Type B pancreatic cell (in vitro differentiated cells): ENCODE measurements around the gene ALDH1A2. TPM values are rescaled to one million over a fixed set of nuclear protein-coding genes. Genes with fewer than 3 reads are reported as not detected.

Experiments used
- DNase-seq: peaks from one replicate; pipeline ENCODE4 v3.0.0; 2021; ENCODE audit warnings: mixed read lengths; ENCODE audit not compliant: unreplicated experiment; ENCODE audit errors: extremely low spot score
- H3K27ac Mint-ChIP-seq: 2 replicates; pipeline ENCODE4 v1.8.0; 2021; ENCODE audit warnings: mild to moderate bottlenecking, mixed read lengths
- H3K27me3 Mint-ChIP-seq: 2 replicates; pipeline ENCODE4 v1.8.0; 2021; ENCODE audit warnings: mixed read lengths
- H3K36me3 Mint-ChIP-seq: 2 replicates; pipeline ENCODE4 v1.8.0; 2021; ENCODE audit warnings: mixed read lengths
- H3K4me1 Mint-ChIP-seq: one replicate; pipeline ENCODE4 v1.8.0; 2021; ENCODE audit warnings: mixed read lengths; ENCODE audit not compliant: unreplicated experiment
- H3K4me3 Mint-ChIP-seq: 2 replicates; pipeline ENCODE4 v1.8.0; 2021; ENCODE audit warnings: mild to moderate bottlenecking, mixed read lengths
- H3K9me3 Mint-ChIP-seq: 2 replicates; pipeline ENCODE4 v1.8.0; 2021; ENCODE audit warnings: mixed read lengths
- CTCF ChIP-seq: fragments of 200-600 bp; sonication (generic); conservative IDR thresholded peaks from 2 replicates; pipeline ENCODE4 v1.5.0; 2021; ENCODE audit warnings: antibody characterized with exemption, mild to moderate bottlenecking
- total RNA-seq: library from RNA; stranded (reverse); gene quantifications from 2 replicates; pipeline ENCODE4 v1.2.1, GENCODE V29; 2021; ENCODE audit warnings: low replicate concordance

Gene ALDH1A2
- total RNA-seq, 1 donor from 2014 or later, result 38.3 TPM

DNA sequence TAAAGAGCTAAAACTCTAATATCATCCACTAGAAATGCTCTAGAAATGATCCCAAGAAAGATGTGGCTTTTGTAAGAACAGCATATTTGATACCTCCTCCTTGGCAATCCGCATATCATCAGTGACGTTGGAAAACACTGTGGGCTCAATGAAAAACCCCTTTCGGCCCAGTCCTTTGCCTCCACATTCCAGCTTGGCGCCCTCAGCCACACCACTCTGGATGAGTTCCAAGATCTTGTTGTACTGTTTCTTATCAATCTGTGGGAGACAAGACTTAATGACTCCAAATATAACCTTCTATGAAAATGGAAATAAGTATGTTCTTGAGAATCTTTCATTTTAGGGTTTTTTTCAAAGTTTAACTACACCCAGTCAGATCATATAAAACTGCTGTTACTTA lies 103.6 kb downstream of the ALDH1A2 start:
- Mint-ChIP-seq H3K27ac (no peak overlapping the region), H3K9me3 (no peaks in the 10 kb centered on the region), H3K4me1 (no peaks in the 10 kb centered on the region), H3K4me3 (no peak overlapping the region), H3K27me3 (peaks cover 5% of the 10 kb centered on the region), H3K36me3 (no peaks in the 10 kb centered on the region)
- no peak for TF ChIP-seq CTCF
- DNase-seq, result no peak

GRCh38 chr15:57957113-57957512 lies 108.4 kb downstream of the ALDH1A2 start:
- Mint-ChIP-seq H3K36me3 (no peaks in the 10 kb centered on the region), H3K27me3 (peaks cover 14% of the 10 kb centered on the region), H3K4me1 (no peaks in the 10 kb centered on the region), H3K27ac (no peak overlapping the region), H3K9me3 (no peaks in the 10 kb centered on the region), H3K4me3 (no peak overlapping the region)
- no peak for DNase-seq
- TF ChIP-seq CTCF, result no peak

GRCh38 chr15:57953874-57954273 lies 111.6 kb downstream of the ALDH1A2 start:
- H3K4me1 Mint-ChIP-seq, result no peaks in the 10 kb centered on the region
- H3K36me3 Mint-ChIP-seq, result no peaks in the 10 kb centered on the region
- TF ChIP-seq CTCF, result no peak
- peaks cover 17% of the 10 kb centered on the region for H3K27me3 Mint-ChIP-seq
- no peak for DNase-seq
- no peaks in the 10 kb centered on the region for H3K9me3 Mint-ChIP-seq
- H3K27ac Mint-ChIP-seq, result no peak overlapping the region
- no peak overlapping the region for H3K4me3 Mint-ChIP-seq

GRCh38 chr15:57951328-57951932 lies 114.1 kb downstream of the ALDH1A2 start:
- Mint-ChIP-seq H3K4me1 (no peaks in the 10 kb centered on the region), H3K9me3 (no peaks in the 10 kb centered on the region), H3K27ac (no peak overlapping the region), H3K4me3 (no peak overlapping the region), H3K27me3 (peaks cover 16% of the 10 kb centered on the region), H3K36me3 (no peaks in the 10 kb centered on the region)
- TF ChIP-seq CTCF, result no peak
- DNase-seq, result no peak

GRCh38 chr15:57950381-57950946 lies 115.0 kb downstream of the ALDH1A2 start:
- Mint-ChIP-seq H3K9me3 (no peaks in the 10 kb centered on the region), H3K27ac (no peak overlapping the region), H3K4me1 (no peaks in the 10 kb centered on the region), H3K4me3 (no peak overlapping the region), H3K36me3 (no peaks in the 10 kb centered on the region), H3K27me3 (peaks cover 19% of the 10 kb centered on the region)
- TF ChIP-seq CTCF, result no peak
- no peak for DNase-seq
